GM23338 (cell line): ENCODE measurements around the gene PKDCC. TPM values are rescaled to one million over a fixed set of nuclear protein-coding genes. Genes with fewer than 3 reads are reported as not detected.
A peak's percentile ranks its signal among the peaks of the same experiment; 100 is the strongest.

Experiments used
- ATAC-seq: fragments of 200-7000 bp; cut with Tn5 transposase; 3 replicates; pipeline ENCODE4 v1.9.1; 2020
- DNase-seq: peaks from one replicate; pipeline ENCODE4 v3.0.0-alpha.2; 2015; ENCODE audit warnings: low spot score
- H2AFZ ChIP-seq: fragments of 200-600 bp; sonication (generic); 2 replicates; pipeline ENCODE4 v1.8.0; 2016; ENCODE audit warnings: antibody characterized with exemption, mild to moderate bottlenecking, moderate library complexity
- H3F3A ChIP-seq: fragments of 200-600 bp; sonication (generic); replicated peaks from 2 replicates; pipeline ENCODE4 v1.8.0; 2017; ENCODE audit warnings: antibody characterized with exemption, mixed run types, low read depth
- H3K27ac ChIP-seq: fragments of 200-600 bp; sonication (generic); 2 replicates; pipeline ENCODE4 v1.6.1; 2016; ENCODE audit warnings: low read depth
- H3K27me3 ChIP-seq: fragments of 200-600 bp; sonication (generic); 2 replicates; pipeline ENCODE4 v1.8.0; 2016; ENCODE audit warnings: mild to moderate bottlenecking, mixed run types, moderate library complexity; ENCODE audit not compliant: insufficient read depth
- H3K36me3 ChIP-seq: fragments of 200-600 bp; sonication (generic); 2 replicates; pipeline ENCODE4 v1.8.0; 2016; ENCODE audit warnings: mild to moderate bottlenecking; ENCODE audit not compliant: insufficient read depth
- H3K4me1 ChIP-seq: fragments of 200-600 bp; sonication (generic); 2 replicates; pipeline ENCODE4 v1.8.0; 2016; ENCODE audit warnings: mild to moderate bottlenecking, moderate library complexity; ENCODE audit not compliant: insufficient read depth
- H3K4me2 ChIP-seq: fragments of 200-600 bp; sonication (generic); 2 replicates; pipeline ENCODE4 v1.7.1; 2017; ENCODE audit warnings: mixed run types
- H3K4me3 ChIP-seq: fragments of 200-600 bp; sonication (generic); 2 replicates; pipeline ENCODE4 v1.6.1; 2016; ENCODE audit warnings: mixed run types
- H3K79me2 ChIP-seq: fragments of 200-600 bp; sonication (generic); replicated peaks from 2 replicates; pipeline ENCODE4 v1.8.0; 2017; ENCODE audit warnings: mild to moderate bottlenecking; ENCODE audit not compliant: insufficient read depth
- H3K9me2 ChIP-seq: fragments of 200-600 bp; sonication (generic); 2 replicates; pipeline ENCODE4 v1.8.0; 2017; ENCODE audit not compliant: insufficient read depth
- H4K20me1 ChIP-seq: fragments of 200-600 bp; sonication (generic); replicated peaks from 2 replicates; pipeline ENCODE4 v1.8.0; 2017; ENCODE audit warnings: mild to moderate bottlenecking; ENCODE audit not compliant: insufficient read depth
- H3K27ac Mint-ChIP-seq: 2 replicates; pipeline ENCODE4 v1.8.0; 2020; ENCODE audit warnings: inconsistent platforms, mild to moderate bottlenecking, moderate library complexity, mixed read lengths
- H3K27me3 Mint-ChIP-seq: 3 replicates; pipeline ENCODE4 v1.8.0; 2022; ENCODE audit warnings: low read depth, mild to moderate bottlenecking, moderate library complexity, mixed read lengths, inconsistent platforms; ENCODE audit not compliant: insufficient read depth, poor library complexity
- H3K36me3 Mint-ChIP-seq: 3 replicates; pipeline ENCODE4 v1.8.0; 2021; ENCODE audit warnings: low read depth, mild to moderate bottlenecking, inconsistent platforms, moderate library complexity, mixed read lengths
- H3K4me1 Mint-ChIP-seq: 3 replicates; pipeline ENCODE4 v1.8.0; 2020; ENCODE audit warnings: mild to moderate bottlenecking, inconsistent platforms, mixed read lengths
- H3K4me3 Mint-ChIP-seq: 3 replicates; pipeline ENCODE4 v1.8.0; 2021; ENCODE audit warnings: moderate library complexity, mild to moderate bottlenecking, inconsistent platforms, mixed read lengths
- H3K9me3 Mint-ChIP-seq: 3 replicates; pipeline ENCODE4 v1.8.0; 2020; ENCODE audit warnings: moderate library complexity, mild to moderate bottlenecking, inconsistent platforms, mixed read lengths
- CREB1 ChIP-seq: fragments of 250-450 bp; sonication (Bioruptor Pico); IDR thresholded peaks from 2 replicates; pipeline ENCODE4 v1.5.0; 2020; ENCODE audit warnings: low read depth, mild to moderate bottlenecking, moderate library complexity
- EZH2 ChIP-seq: fragments of 200-600 bp; sonication (generic); IDR thresholded peaks from one replicate; pipeline ENCODE4 v1.8.0; 2017; ENCODE audit warnings: antibody characterized with exemption, mild to moderate bottlenecking, low read depth; ENCODE audit not compliant: unreplicated experiment
- JUNB ChIP-seq: IDR thresholded peaks from one replicate; pipeline ENCODE4 v1.6.1; 2016; ENCODE audit warnings: antibody characterized with exemption; ENCODE audit not compliant: unreplicated experiment
- POLR2AphosphoS5 ChIP-seq: IDR thresholded peaks from 2 replicates; pipeline ENCODE4 v1.6.1; 2016; ENCODE audit warnings: antibody characterized with exemption, low read depth
- ZNF331 ChIP-seq: fragments of 250-450 bp; sonication (Bioruptor Pico); IDR thresholded peaks from 2 replicates; pipeline ENCODE4 v1.5.0; 2020; ENCODE audit warnings: low read depth, mild to moderate bottlenecking, moderate library complexity
- ZNF462 ChIP-seq: fragments of 250-450 bp; sonication (Bioruptor Pico); IDR thresholded peaks from 2 replicates; pipeline ENCODE4 v1.5.0; 2020; ENCODE audit warnings: mild to moderate bottlenecking, moderate library complexity
- polyA plus RNA-seq: library from polyadenylated mRNA; unstranded; fragments of >200 nt; fragmentation: Nextera tagmentation; extraction: Ambion mirVana; gene quantifications from 2 replicates; pipeline ENCODE4 v1.2.1, GENCODE V29; 2016
- total RNA-seq: library from RNA; depleted of rRNA; stranded (reverse); fragments of >200 nt; shearing (Covaris generic); gene quantifications from 2 replicates; pipeline ENCODE4 v1.2.3, GENCODE V29; 2014
- TF ChIP-seq, protein P1 (sequence below), 2 experiments: fragments of 200-600 bp in 1 of 2; sonication (generic) in 1 of 2; conservative IDR thresholded peaks; 2 replicates each; pipeline versions ENCODE4 v1.5.1 to v1.6.1; 2016 to 2017; ENCODE audit warnings: antibody characterized with exemption in 2 of 2, low read depth in 2 of 2, mild to moderate bottlenecking in 2 of 2, moderate library complexity in 1 of 2

PKDCC gene
- total and polyA plus RNA-seq, 2 experiments from 2014 or later = 7.0 to 44.8 TPM

- no peak for TF ChIP-seq CREB1 (CRISPR knock-in tag)
- TF ChIP-seq, protein P1, sequence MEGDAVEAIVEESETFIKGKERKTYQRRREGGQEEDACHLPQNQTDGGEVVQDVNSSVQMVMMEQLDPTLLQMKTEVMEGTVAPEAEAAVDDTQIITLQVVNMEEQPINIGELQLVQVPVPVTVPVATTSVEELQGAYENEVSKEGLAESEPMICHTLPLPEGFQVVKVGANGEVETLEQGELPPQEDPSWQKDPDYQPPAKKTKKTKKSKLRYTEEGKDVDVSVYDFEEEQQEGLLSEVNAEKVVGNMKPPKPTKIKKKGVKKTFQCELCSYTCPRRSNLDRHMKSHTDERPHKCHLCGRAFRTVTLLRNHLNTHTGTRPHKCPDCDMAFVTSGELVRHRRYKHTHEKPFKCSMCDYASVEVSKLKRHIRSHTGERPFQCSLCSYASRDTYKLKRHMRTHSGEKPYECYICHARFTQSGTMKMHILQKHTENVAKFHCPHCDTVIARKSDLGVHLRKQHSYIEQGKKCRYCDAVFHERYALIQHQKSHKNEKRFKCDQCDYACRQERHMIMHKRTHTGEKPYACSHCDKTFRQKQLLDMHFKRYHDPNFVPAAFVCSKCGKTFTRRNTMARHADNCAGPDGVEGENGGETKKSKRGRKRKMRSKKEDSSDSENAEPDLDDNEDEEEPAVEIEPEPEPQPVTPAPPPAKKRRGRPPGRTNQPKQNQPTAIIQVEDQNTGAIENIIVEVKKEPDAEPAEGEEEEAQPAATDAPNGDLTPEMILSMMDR (conservative IDR thresholded peaks at IDR 0.05; ENCODE audit: low read depth in 2 of 2) = no peak
These were observed 3.9 kb upstream of the PKDCC start (continued) for GRCh38 chr2:42043789-42044394.

GRCh38 chr2:42044939-42045338 is 2.9 kb upstream of the PKDCC start:
- H3K27me3 ChIP-seq = peaks cover 14% of the 10 kb centered on the region
- no peak overlapping the region; the same call in 2 of the 3 replicates for H3K4me3 Mint-ChIP-seq
- H4K20me1 ChIP-seq = no peaks in the 10 kb centered on the region
- H3K9me2 ChIP-seq = no peaks in the 10 kb centered on the region
- H3K36me3 Mint-ChIP-seq = no peaks in the 10 kb centered on the region
- no peak overlapping the region for H2AFZ ChIP-seq
- H3K9me3 Mint-ChIP-seq = no peaks in the 10 kb centered on the region
- H3K27me3 Mint-ChIP-seq = peaks cover 28% of the 10 kb centered on the region
- H3K4me3 ChIP-seq = no peak overlapping the region
- no peak overlapping the region for H3K27ac Mint-ChIP-seq
- TF ChIP-seq ZNF462 (CRISPR knock-in tag) (no peak), ZNF331 (CRISPR knock-in tag) (no peak), CREB1 (CRISPR knock-in tag) (no peak), POLR2AphosphoS5 (no peak), EZH2 (no peak), JUNB (no peak)
- TF ChIP-seq, protein P1 (conservative IDR thresholded peaks at IDR 0.05; ENCODE audit: low read depth in 2 of 2) = no peak
- peaks cover 60% of the 10 kb centered on the region for H3K4me1 Mint-ChIP-seq
- H3K4me2 ChIP-seq = 0 out of 2 replicates have a peak overlapping the region, but pooled peaks have one; percentile 95
- DNase-seq = no peak
- no peak overlapping the region for H3K27ac ChIP-seq
- H3K4me1 ChIP-seq = peaks cover 40% of the 10 kb centered on the region
- no peak for ATAC-seq
- H3K36me3 ChIP-seq = no peaks in the 10 kb centered on the region
- H3F3A ChIP-seq = no peaks in the 10 kb centered on the region
- H3K79me2 ChIP-seq = peaks cover 13% of the 10 kb centered on the region
